GM19372 (cell line): ENCODE results near the gene PRXL2B.
"Not testable (repeated sequence)": the region's sequence is repeated elsewhere in the genome, so short reads cannot be mapped to it uniquely, and the experiment has no call there.

ENCODE experiments used
- ATAC-seq: cut with Tn5 transposase; IDR thresholded peaks from one replicate; pipeline ENCODE4 v1.9.1; 2021; ENCODE audit warnings: mild to moderate bottlenecking, low read depth, moderate library complexity; ENCODE audit not compliant: unreplicated experiment

PRXL2B gene

DNA sequence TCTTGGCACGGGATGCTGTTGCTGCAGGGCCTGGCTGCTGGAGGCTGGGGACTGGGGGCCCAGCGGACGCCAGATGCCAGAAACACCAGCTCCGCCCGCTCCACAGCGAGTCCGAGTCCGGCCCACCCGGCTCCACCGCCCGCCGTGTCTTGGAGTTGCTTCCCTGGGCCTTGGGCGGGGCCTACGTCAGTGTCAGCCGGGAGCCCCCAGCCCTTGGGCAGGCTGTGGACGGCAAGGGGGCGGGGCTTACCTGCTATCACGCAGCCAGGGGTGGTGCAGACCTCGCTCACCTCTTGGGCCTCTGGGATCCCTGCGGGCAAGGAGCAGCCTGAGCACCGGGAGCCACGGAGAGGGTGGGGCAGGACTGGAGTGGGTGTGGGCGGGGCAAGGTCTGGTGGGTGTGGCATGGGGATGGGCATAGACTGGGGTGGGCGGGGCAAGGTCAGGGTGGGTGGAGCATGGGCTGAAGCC is 24.5 kb downstream of the PRXL2B start:
- ATAC-seq: no peak

GRCh38 chr1:2611621-2612437 is 25.3 kb downstream of the PRXL2B start:
- ATAC-seq: no peak

DNA sequence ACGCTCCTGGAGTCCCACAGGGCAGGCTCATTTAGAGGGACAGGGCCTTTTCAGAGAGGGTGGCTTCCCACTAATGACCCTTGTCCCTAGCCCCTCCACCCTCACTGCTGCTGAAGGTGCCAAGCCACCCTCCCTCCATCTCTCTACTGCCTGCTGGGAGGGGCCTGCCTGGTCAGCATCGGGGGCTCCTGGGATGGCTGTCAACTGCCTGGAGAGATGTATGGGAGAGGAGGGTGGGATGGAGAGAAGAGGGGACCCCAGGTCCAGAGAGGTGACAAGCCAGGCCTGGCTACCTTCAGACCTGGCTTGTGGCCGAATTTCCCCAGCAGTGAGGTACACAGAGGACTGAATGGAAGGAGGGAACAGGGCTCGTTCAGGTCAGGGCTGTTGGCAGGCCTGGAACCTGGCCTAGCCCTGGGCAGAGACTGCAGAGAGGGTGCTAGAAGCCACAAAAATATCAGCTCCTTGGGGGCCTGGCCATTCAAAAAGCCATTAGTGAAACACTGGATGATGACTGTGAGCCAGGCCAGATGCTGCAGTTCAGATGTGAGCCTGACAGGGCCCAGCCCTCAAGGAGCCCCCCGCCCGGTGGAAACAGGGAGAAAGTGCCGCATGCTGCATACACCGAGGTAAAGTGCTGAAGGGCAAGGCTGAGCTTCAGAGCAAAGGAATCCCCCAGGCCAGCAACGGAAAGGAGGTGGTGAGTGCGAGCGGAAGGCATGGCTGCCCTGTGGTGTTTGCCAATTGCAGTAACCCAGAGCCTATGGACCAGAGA is 26.2 kb downstream of the PRXL2B start:
- no peak for ATAC-seq

- ATAC-seq: no peak
These were observed 27.6 kb downstream of the PRXL2B start for GRCh38 chr1:2614145-2614544.

DNA sequence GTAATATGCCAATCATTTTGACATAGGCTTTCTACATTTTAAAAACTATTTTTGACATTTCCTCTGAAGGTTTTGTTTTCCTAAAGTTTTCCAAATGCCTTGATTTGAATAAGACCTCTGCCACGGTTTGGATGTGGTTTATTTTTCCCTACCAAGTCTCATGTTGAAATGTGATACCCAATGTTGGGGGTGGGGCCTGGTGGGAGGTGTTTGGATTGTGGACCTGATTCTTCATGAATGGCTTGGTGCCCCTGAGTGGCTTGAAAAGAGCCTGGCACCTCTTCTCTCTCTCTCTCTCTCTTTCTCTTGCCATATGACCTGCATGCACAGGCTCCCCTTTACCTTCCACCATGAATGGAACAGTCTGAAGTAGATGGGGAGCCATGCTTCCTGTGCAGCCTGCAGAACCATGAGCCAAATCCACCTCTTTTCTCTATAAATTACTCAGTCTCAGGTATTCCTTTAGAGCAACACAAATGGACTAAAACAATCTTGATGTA is 31.4 kb downstream of the PRXL2B start:
- ATAC-seq: no peak

- no peak for ATAC-seq
These were observed 37.2 kb downstream of the PRXL2B start for GRCh38 chr1:2623571-2624337.

DNA sequence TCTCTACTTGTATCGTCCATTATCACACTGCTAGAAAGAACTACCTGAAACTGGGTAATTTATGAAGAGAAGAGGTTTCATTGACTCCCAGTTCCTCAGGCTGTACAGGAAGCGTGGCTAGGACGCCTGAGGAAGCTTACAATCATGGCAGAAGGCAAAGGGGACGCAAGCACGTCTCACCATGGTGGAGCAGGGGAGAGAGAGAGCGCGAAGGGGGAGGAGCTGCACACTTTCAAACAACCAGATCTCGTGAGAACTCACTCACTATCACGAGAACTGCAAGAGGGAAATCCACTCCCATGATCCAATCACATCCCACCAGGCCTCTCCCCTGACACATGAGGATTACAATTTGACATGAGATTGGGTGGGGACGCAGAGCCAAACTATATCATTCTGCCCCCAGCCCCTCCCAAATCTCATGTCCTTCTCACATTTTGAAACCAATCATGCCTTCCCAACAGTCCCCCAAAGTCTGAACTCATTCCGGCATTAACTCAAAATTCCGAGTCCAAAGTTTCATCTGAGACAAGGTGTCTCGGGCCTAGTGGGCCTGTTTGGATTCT is 38.2 kb downstream of the PRXL2B start:
- no peak for ATAC-seq

DNA sequence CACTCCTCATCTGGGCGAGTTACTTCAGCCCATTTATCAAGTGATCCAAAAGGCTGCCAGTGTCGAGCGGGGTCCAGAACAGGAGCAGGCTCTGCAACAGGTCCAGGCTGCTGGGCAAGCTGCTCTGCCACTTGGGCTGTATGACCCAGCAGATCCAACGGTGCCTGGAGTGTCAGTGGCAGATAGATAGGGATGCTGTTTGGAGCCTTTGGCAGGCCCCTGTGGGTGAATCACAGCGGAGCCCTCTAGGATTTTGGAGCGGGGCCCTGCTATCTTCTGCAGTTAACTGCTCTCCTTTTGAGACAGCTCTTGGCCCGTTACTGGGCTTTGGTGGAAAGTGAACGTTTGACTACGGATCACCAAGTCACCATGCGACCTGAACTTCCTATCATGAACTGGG is 38.7 kb downstream of the PRXL2B start:
- ATAC-seq: no peak

GRCh38 chr1:2625748-2626147 is 39.2 kb downstream of the PRXL2B start:
- not testable (repeated sequence) for ATAC-seq

- no peak for ATAC-seq
These were observed 41.2 kb downstream of the PRXL2B start for GRCh38 chr1:2627746-2628145.

GRCh38 chr1:2628191-2628932 is 41.8 kb downstream of the PRXL2B start:
- ATAC-seq: no peak

DNA sequence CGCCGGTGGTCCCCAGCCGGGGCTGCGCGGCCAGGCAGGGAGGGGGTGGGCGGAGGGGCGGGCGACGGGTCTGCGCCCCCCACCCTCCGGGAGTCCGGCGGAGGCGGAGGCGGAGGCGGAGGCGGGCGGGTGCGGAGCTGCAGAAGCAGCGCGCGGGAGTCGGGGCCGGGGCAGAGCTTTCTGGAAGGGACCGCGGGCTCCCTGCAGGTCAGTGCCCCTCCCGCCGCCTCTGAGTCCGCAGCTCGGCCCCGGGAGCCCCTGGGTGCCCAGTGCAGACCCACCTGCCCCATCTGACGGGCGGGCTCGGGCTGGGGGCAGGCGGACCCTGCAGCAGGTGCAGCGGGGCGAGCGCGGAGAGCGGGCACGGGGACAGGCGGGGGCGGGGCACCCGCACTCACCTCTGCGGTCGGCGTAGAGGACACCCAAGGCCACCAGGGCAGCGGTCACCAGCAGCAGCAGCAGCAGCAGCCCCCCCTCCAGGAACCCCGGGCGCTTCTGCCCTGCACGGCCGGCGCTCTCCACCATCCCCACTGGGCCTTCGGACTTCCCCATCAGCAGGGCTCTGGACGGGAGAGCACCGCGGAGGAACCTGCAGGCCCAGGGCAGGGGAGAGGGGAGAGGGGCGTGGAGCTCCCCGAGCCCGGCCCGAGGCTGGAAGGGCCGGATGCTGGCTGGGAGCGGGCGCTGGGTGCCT is 42.5 kb downstream of the PRXL2B start:
- no peak for ATAC-seq

DNA sequence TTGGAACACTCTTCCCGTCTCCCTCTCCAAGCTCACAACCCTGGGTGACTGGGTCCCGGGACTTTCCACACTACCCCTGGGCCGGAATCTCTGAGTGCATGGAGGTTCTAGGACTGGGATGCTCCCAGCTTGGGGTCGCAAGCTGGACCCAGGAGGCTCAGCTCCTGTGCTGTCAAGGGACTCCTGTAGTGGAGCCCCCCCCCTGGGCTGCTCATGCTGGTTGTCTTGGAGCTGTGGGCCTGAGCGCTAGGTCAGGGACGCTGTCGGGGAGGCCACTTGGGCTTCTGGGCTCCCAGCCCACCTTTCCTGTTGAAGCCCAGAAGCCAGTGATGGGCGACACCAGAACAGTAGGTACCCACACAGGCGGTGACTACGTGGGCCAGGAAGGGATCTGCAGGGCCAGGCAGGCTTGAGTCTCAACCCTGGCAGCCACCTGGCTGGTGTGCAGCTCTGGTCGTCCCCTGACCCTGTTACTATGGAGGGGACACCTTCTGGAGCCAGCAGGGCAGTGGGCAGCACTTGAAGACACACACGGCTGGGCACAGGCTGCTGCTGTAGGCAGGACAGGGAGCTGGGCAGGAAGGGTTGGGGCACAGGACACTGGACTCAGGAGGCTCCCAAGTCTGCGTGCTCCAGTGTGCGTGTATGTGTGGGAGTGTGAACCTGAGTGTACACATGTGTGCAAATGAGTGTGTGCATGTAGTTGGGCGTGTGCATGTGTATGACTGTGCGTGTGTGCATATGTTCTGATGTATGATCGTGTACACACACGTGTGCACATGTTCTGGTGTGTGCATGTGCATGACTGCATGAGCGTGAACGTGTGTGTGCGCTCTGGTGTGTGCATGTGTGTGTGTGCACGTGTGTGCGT is 43.3 kb downstream of the PRXL2B start:
- no peak for ATAC-seq

GRCh38 chr1:2630498-2631135 is 44.0 kb downstream of the PRXL2B start:
- no peak for ATAC-seq

DNA sequence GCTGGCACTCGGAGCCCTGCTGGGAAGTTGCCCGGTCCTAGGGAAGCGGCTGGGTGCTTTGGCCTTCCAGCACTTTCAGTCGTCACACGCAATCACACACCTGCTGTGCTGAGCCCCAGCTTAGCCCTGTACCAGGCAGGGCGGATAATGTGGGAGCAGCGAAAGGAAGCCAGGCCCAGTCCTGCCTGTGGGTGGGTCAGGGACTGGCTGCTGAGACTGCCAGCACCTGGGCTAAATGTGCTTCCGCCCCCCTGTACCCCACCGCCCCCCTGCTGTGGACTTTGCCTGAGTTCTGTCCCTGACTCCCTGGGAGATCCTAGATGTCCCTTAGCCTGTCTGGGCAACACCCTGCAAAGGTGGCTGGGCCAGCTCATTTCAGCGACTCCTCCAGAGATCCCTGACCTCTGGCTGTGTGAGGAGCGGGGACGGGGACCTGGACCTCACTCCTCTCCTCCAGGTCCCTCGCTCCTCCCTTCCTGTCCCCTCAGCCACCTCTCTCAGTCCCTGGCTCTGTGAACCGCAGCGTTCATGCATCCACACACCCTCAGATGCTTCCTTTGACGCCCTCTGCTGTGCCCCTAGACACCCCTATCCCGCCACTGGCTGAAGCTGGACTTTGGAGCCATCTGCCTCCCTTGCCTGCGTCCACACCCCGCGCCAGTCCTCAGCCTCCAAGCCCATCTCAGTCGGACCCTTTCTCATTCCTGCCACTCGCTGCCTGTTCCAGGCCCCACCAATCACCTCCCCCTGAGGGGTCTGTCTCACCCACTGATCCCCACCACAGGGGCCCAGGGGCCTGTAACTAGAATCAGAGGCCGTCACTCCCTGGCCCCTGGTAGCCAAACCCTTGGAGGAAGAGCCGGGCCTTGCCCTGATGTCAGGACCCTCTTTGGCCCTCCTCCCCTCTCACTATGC is 44.8 kb downstream of the PRXL2B start:
- ATAC-seq: no peak

DNA sequence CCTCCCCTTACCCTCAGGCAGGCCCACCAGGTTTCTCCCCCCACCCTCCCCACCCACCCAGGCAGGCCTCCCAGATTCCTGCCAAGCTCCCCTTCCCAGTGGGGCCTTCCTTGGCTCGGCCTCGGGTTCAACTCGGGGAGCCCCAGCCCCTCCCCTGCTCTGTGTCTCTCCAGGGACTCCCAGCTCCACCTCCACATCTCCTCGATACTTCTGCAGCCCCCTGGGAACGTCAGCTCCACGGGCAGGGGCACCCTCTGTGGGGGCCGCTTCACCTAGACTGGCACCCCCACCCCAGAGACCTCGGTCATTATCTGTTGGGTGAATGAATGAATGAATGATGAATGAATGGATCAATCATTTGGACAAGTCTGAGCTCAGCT is 45.5 kb downstream of the PRXL2B start:
- no peak for ATAC-seq
